RWPE2 (cell line): ENCODE data around the gene OVCA2.

Experiments used
- ATAC-seq: fragments of 200-7000 bp; cut with Tn5 transposase; 3 replicates; pipeline ENCODE4 v1.9.1; 2021; ENCODE audit warnings: low read depth
- DNase-seq: peaks from one replicate; pipeline ENCODE4 v3.0.0-alpha.2; 2020; ENCODE audit warnings: low spot score
- H3K27ac ChIP-seq: fragments of 450-650 bp; 2 replicates; pipeline ENCODE4 v1.5.1; 2017; ENCODE audit warnings: mild to moderate bottlenecking; ENCODE audit not compliant: poor library complexity, severe bottlenecking
- H3K27me3 ChIP-seq: fragments of 250-450 bp; sonication (Bioruptor Pico); 2 replicates; pipeline ENCODE4 v1.5.1; 2021; ENCODE audit warnings: mild to moderate bottlenecking, moderate library complexity; ENCODE audit not compliant: insufficient read depth, poor library complexity, severe bottlenecking
- H3K36me3 ChIP-seq: fragments of 250-450 bp; sonication (Bioruptor Pico); 2 replicates; pipeline ENCODE4 v1.5.1; 2020; ENCODE audit warnings: low read depth, mild to moderate bottlenecking, moderate library complexity
- H3K4me1 ChIP-seq: fragments of 250-450 bp; sonication (Bioruptor Pico); 2 replicates; pipeline ENCODE4 v1.5.1; 2021; ENCODE audit warnings: mild to moderate bottlenecking, moderate library complexity; ENCODE audit not compliant: insufficient read depth, poor library complexity, severe bottlenecking
- H3K4me3 ChIP-seq: fragments of 250-450 bp; sonication (Bioruptor Pico); 2 replicates; pipeline ENCODE4 v1.5.1; 2021; ENCODE audit warnings: mild to moderate bottlenecking, moderate library complexity; ENCODE audit not compliant: severe bottlenecking
- H3K9me3 ChIP-seq: fragments of 250-450 bp; sonication (Bioruptor Pico); 2 replicates; pipeline ENCODE4 v1.5.1; 2021; ENCODE audit warnings: mild to moderate bottlenecking, moderate library complexity; ENCODE audit not compliant: severe bottlenecking
- CTCF ChIP-seq: fragments of 450-650 bp; IDR thresholded peaks from one replicate; pipeline ENCODE4 v1.5.1; 2017; ENCODE audit warnings: mild to moderate bottlenecking, moderate library complexity; ENCODE audit not compliant: poor library complexity, severe bottlenecking

OVCA2 gene

GRCh38 chr17:2048805-2049204, 7.0 kb downstream of the OVCA2 start:
- Histone ChIP-seq H3K4me3 (peak overlapping the region; percentile 79), H3K27me3 (peaks cover 2% of the 10 kb centered on the region), H3K27ac (no peak overlapping the region), H3K36me3 (no peaks in the 10 kb centered on the region; the same call in 1 of the 2 replicates), H3K4me1 (peaks cover 3% of the 10 kb centered on the region), H3K9me3 (no peaks in the 10 kb centered on the region)
- no peak; the same call in 2 of the 3 replicates for ATAC-seq
- no peak for DNase-seq
- no peak for TF ChIP-seq CTCF

DNA sequence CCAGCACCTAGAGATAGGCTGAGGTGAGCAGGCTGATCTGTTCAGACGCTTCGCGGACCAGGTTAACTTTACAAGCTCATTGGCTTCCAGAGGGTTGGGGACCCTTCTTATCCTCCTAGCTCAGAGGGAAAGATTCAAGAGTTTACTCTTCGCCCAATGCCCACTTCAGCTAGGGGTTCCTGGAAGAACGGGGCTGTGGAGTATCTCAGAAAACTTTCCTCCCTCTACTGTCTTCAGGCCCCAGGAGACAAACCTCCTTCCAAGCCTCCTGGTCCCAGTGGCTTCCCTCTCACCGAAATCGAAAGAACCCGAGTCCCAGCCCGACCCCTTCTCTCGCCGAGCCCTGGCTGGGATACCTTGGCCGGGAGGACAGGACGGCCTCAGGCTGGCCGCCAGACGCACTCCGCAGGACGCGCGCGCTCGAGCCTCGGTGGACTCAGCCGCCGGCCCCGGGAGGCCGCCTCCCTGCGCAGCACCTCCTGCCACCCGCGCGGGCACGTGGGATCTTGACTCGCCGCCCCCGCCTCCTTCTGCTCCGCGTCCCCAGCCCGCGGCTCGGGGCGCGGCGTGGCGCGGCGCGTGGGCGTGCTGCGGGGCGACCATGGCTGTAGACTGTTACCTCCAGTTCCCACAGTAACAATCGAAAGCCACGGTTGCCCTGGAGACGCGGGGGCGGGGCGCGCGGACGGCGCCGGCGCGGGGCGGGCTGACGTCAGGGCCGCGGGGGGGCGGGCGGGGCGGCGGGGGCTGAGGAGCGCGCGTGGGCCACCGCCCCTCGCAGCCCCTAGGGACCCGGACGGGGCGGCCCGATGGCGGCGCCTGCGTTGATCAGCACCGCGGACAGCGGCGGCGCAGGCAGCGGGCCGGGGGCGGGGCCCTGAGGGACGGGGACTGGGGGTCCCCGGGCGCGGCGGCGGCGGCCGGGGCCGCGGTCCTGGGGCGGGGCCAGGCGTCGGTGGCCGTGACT, 7.8 kb downstream of the OVCA2 start:
- Histone ChIP-seq H3K27ac (no peak overlapping the region), H3K4me3 (peak overlapping the region; percentile 79), H3K36me3 (no peaks in the 10 kb centered on the region), H3K9me3 (no peaks in the 10 kb centered on the region), H3K27me3 (peaks cover 2% of the 10 kb centered on the region), H3K4me1 (no peaks in the 10 kb centered on the region)
- ATAC-seq (peak; percentile 17), DNase-seq (no peak)
- TF ChIP-seq CTCF: no peak

GRCh38 chr17:2050300-2051060, 8.7 kb downstream of the OVCA2 start:
- H3K4me3 ChIP-seq: peak overlapping the region; percentile 79
- no peak for TF ChIP-seq CTCF
- no peaks in the 10 kb centered on the region for H3K9me3 ChIP-seq
- ATAC-seq: no peak
- H3K4me1 ChIP-seq: no peaks in the 10 kb centered on the region
- no peaks in the 10 kb centered on the region for H3K36me3 ChIP-seq
- H3K27ac ChIP-seq: no peak overlapping the region
- H3K27me3 ChIP-seq: peaks cover 2% of the 10 kb centered on the region
- peak; percentile 70 for DNase-seq

- H3K27me3 ChIP-seq: peaks cover 2% of the 10 kb centered on the region
- ATAC-seq: no peak
Measured at GRCh38 chr17:2051061-2051932, 9.5 kb downstream of the OVCA2 start.

More at GRCh38 chr17:2051061-2051932, 9.5 kb downstream of the OVCA2 start:
- no peak for TF ChIP-seq CTCF
- Histone ChIP-seq H3K27ac (no peak overlapping the region), H3K4me1 (no peaks in the 10 kb centered on the region), H3K9me3 (no peaks in the 10 kb centered on the region), H3K36me3 (no peaks in the 10 kb centered on the region), H3K4me3 (peak overlapping the region; percentile 79)
- DNase-seq: no peak
